GM12872 (cell line): ENCODE measurements around the gene TBC1D3B.

ENCODE experiments used
- TF ChIP-seq, protein P1 (sequence below): IDR thresholded peaks from 3 replicates; pipeline ENCODE4 v1.5.1; 2011; ENCODE audit warnings: low read depth, mild to moderate bottlenecking, low read length, moderate library complexity; ENCODE audit not compliant: insufficient read depth

Gene TBC1D3B

DNA sequence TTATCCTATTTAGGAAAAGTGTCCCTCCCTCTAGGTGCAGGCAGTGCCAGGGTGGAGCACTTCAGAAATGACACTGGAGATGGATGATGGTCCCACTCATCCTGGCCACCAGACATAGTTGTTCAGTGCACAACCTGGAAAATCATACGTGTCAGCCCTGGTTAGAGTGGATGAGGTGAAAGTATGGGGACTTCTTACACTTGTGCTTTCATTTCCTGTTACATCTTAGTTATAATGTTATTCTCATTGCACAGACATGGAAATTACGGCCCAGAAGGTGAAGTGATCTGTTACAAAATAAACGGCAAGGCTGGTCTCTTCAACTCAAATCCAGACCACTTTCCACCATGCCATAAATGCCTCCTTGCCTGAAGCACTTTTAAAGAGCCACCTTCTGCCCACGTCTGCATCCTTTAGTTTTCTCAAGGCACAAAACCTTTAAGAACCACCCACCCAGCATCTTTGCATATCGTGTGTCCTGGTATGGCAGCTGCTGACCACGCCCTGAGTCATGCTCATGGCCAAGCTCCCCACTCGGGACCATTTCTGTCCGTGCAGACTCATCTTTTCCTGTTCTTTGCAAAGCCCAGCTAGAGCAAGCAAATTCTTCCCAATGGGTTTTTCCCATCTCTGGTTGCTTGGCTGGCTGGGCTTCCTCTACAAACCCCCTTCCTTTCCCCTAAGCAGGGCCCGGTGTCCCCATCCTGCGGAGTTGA, 22.4 kb downstream of the TBC1D3B start:
- TF ChIP-seq, protein P1, sequence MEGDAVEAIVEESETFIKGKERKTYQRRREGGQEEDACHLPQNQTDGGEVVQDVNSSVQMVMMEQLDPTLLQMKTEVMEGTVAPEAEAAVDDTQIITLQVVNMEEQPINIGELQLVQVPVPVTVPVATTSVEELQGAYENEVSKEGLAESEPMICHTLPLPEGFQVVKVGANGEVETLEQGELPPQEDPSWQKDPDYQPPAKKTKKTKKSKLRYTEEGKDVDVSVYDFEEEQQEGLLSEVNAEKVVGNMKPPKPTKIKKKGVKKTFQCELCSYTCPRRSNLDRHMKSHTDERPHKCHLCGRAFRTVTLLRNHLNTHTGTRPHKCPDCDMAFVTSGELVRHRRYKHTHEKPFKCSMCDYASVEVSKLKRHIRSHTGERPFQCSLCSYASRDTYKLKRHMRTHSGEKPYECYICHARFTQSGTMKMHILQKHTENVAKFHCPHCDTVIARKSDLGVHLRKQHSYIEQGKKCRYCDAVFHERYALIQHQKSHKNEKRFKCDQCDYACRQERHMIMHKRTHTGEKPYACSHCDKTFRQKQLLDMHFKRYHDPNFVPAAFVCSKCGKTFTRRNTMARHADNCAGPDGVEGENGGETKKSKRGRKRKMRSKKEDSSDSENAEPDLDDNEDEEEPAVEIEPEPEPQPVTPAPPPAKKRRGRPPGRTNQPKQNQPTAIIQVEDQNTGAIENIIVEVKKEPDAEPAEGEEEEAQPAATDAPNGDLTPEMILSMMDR = no peak

DNA sequence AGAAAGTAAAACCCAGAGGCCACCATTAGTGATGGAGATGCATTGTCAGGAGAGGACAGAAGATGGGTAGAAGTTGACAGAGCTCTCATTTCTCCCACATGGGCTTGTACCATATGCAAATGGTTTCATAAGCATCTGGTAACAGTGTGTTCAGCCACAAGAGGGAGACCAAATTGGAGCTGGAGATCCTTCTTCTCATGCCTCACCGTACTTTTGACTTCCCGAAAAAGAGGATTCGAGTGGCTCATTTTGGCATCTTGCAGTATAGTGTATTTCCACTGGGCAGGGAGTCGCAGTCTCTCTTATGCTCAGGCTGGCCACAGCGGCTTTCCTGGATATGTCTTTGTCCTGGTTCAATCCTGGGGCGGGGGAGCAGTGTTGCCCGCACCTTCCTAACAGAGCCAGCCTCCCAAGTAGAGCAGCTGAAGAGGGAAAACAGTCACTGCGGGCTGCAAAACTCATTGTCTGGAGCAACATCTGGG, 23.8 kb downstream of the TBC1D3B start:
- TF ChIP-seq, protein P1 = no peak

DNA sequence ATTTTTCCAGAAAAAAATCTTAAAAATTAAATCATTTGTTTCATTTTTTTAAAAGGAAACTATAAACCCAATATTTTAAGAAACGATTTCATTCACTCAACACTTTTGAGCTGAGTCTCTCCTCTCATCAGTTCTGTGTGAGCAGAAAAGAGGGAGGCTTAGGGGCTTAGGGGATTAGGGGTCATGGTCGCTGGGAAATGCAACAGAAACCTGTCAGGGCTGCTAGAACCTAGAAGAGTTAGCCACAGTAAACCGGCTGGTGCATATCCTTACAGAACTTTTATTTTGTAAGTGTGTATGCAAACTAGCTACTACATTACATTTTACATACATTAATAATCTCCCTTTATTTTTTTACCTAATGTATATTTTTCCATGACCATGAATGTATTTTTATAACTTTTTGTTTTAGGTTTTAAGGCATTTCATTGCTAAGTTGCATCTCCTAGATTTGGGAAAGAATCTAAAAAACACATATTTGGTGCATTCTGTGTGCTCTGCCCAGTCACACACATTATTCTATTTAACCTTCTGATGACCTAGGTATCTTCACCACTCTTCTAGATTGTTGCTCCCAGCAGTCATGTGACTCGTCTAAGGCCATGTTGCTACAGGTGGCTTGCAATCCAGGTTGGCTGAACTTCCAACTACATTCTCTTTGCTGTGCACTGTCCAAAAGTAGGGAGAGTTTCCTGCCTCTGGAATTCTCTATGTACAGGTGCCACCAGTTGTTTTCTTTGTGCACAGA, 24.4 kb downstream of the TBC1D3B start:
- TF ChIP-seq, protein P1 = no peak

DNA sequence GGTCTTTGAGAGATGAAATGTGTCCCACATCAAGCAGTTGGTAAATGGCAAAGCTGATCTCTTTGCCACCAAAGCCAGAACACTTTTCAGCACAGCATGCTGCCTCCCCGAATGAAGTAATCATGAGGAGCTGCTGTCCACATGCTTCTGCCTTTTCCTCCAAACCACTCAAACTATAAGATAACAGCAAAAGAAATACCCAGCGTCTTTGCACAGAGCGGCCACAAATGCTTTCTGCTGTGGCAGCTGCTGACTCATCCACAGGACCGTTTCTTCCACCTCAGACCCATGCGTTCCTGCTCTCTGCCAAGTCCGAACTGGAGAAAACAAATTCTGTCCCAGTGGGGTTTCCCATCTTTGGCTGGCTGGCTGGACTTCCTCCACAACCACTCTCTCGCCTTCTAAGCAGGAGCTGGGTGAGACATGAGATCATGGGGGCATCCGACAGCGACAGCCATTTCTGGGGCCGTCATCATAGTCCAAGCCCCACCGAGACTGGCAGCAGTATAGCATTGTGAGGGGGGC, 27.1 kb downstream of the TBC1D3B start:
- TF ChIP-seq, protein P1 = no peak

DNA sequence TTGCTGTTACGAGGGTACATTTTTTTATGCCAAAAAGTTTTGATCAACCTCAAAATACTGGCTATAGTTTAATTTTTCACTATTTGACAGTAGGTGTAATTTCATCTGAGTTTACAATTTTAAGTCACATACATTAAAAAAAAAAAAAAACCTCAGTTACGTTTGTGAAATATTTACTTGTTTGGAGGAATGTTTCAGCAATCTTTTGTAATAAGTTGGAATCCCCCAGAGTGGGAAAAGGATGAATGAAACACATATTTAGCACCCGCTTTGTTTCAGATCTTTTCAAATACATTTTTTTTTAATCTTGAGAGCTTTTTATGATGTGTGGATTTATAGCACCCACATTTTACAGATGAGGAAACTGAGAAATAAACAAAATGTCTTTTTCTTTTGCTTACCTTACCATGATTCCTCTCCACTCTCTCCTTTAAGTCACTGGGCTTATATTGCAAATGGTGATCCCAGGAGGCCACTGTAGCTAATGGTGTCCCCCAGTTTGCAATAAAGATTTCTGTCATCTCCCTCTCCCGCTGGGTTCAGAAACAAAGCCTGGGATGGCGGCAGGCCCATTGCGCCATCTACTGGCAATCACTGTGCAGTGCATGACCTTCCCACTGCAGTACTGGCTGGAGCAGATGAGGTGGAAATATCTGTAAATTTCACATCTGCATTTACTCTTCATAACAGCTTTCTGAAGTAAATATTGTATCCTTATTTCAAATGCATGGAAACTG, 27.7 kb downstream of the TBC1D3B start:
- TF ChIP-seq, protein P1 = peak; percentile 98

DNA sequence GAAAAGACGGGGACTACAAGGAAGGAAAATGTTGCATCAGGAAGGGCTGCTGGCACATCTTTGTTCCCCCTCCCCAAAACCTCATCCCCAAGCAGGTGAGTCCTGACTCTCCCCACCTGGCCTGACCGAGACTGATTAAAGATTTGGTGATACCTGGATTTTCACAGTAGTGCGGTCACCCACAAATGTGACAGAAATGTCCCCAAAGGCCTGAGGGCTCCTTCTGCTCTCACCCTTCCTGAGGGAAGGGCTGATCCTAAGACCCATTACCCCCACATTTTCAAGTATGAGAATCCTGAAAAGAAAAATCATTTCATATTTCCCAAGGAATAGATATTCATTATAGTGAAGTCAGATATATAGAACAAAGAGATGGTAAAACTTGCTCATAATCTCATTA, 28.8 kb downstream of the TBC1D3B start:
- TF ChIP-seq, protein P1 = no peak
